BE2C (cell line): ENCODE results near the gene HS3ST3B1.

Source experiments
- DNase-seq: peaks from one replicate; pipeline ENCODE4 v3.0.0-alpha.2; 2020
- H3K27me3 ChIP-seq: fragments of 250-450 bp; sonication (Bioruptor Pico); 2 replicates; pipeline ENCODE4 v1.5.1; 2020; ENCODE audit warnings: mild to moderate bottlenecking
- H3K36me3 ChIP-seq: fragments of 250-450 bp; sonication (Bioruptor Pico); 2 replicates; pipeline ENCODE4 v1.5.1; 2020; ENCODE audit warnings: mild to moderate bottlenecking
- H3K4me1 ChIP-seq: fragments of 250-450 bp; sonication (Bioruptor Pico); 2 replicates; pipeline ENCODE4 v1.5.1; 2020
- H3K4me3 ChIP-seq: 2 replicates; pipeline ENCODE4 v1.5.1; 2011; ENCODE audit warnings: low read depth, low read length
- H3K9me3 ChIP-seq: fragments of 250-450 bp; sonication (Bioruptor Pico); 2 replicates; pipeline ENCODE4 v1.5.1; 2020
- TF ChIP-seq, protein P1 (sequence below): IDR thresholded peaks from 2 replicates; pipeline ENCODE4 v1.5.1; 2012; ENCODE audit warnings: mild to moderate bottlenecking, low read depth, low read length

The HS3ST3B1 gene

GRCh38 chr17:14310605-14311004 lies 9.7 kb downstream of the HS3ST3B1 start:
- Histone ChIP-seq H3K4me3 (no peak overlapping the region), H3K9me3 (no peaks in the 10 kb centered on the region), H3K27me3 (no peaks in the 10 kb centered on the region; the same call in 1 of the 2 replicates), H3K36me3 (no peaks in the 10 kb centered on the region), H3K4me1 (no peaks in the 10 kb centered on the region)
- TF ChIP-seq, protein P1, sequence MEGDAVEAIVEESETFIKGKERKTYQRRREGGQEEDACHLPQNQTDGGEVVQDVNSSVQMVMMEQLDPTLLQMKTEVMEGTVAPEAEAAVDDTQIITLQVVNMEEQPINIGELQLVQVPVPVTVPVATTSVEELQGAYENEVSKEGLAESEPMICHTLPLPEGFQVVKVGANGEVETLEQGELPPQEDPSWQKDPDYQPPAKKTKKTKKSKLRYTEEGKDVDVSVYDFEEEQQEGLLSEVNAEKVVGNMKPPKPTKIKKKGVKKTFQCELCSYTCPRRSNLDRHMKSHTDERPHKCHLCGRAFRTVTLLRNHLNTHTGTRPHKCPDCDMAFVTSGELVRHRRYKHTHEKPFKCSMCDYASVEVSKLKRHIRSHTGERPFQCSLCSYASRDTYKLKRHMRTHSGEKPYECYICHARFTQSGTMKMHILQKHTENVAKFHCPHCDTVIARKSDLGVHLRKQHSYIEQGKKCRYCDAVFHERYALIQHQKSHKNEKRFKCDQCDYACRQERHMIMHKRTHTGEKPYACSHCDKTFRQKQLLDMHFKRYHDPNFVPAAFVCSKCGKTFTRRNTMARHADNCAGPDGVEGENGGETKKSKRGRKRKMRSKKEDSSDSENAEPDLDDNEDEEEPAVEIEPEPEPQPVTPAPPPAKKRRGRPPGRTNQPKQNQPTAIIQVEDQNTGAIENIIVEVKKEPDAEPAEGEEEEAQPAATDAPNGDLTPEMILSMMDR, result no peak
- no peak for DNase-seq

DNA sequence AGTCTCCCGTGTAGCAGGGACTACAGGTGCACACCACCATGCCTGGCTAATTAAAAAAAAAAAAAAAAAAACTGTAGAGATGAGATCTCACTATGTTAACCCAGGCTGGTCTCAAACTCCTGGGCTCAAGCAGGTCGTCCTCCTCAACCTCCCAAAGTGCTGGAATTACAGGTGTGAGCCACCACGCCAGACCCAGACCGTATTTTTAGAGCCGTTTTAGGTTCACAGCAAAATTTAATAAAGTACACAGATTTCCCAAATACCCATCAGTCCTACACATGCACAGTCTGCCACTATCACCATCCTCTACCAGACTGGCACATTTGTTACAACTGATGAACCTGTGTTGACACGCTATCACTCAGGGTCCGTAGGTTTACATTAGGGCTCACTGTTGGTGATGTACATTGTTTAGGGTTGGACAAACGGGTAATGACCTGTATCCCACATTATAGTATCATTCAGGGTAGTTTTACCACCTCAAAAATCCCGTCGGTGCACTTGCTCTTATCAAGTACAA lies 10.4 kb downstream of the HS3ST3B1 start:
- no peak overlapping the region for H3K4me3 ChIP-seq
- H3K4me1 ChIP-seq, result no peaks in the 10 kb centered on the region
- no peaks in the 10 kb centered on the region for H3K36me3 ChIP-seq
- H3K9me3 ChIP-seq, result no peaks in the 10 kb centered on the region
- no peaks in the 10 kb centered on the region for H3K27me3 ChIP-seq
- no peak for DNase-seq
- TF ChIP-seq, protein P1, result no peak

DNA sequence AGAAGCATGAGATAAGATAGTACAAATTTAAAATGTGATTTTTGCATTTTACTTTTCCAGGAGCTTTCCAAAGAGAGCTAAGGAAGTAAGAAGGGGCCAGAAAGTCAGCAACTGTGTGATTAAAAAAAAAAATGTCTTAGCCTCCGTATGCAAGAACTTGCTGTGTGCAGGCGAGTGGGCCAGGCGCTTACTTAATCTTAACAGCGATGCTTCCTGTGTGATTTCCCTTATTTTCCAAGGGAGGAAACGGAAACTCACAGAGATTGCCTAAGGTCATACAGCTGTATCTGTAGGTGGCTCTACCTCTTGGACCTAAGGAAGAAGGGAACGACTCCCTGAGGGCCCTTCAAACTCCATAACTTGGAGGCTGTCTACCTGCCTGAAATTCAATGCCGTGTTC lies 11.1 kb downstream of the HS3ST3B1 start:
- no peak overlapping the region for H3K4me3 ChIP-seq
- no peaks in the 10 kb centered on the region for H3K36me3 ChIP-seq
- H3K27me3 ChIP-seq, result no peaks in the 10 kb centered on the region
- no peak for DNase-seq
- H3K9me3 ChIP-seq, result no peaks in the 10 kb centered on the region
- TF ChIP-seq, protein P1, result no peak
- no peaks in the 10 kb centered on the region for H3K4me1 ChIP-seq

GRCh38 chr17:14312522-14312921 lies 11.6 kb downstream of the HS3ST3B1 start:
- Histone ChIP-seq H3K36me3 (no peaks in the 10 kb centered on the region), H3K4me1 (no peaks in the 10 kb centered on the region), H3K4me3 (no peak overlapping the region), H3K27me3 (no peaks in the 10 kb centered on the region), H3K9me3 (no peaks in the 10 kb centered on the region)
- DNase-seq, result no peak
- TF ChIP-seq, protein P1, result no peak

DNA sequence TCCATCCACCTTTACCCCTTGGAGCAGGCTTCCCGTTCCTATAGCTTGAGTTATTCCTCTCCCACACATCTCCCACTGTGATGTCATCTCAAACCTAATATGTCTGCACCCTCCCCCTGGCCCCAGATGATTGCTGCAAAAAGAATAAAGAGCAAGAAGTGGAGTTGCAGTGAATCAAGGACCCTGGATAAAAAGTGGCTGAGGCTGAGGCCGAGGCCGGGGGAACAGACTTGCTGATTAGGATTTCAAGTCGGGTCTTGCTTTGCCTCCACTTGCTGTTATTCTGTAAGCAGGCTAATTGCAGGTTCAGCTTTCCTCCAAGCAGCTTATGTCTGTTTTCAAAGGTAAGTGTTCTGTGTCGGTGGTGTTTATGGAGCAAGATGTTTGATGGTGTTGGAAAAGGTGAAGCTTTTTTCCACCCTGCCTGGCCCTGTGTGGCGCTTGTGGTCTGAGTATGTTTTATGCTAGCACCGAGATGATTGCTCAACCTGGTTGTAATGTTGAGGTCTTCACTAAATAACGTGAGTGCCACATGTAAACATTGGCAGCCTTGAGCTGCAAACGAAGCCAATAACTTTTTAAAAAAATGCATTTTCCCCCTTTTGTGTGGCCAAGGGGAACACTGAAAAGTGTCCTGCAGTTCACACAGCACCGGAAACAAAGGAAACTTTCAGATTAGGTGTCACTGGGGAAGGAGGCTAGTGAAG lies 15.4 kb downstream of the HS3ST3B1 start:
- TF ChIP-seq, protein P1, result no peak
- Histone ChIP-seq H3K36me3 (no peaks in the 10 kb centered on the region), H3K4me3 (no peak overlapping the region), H3K27me3 (no peaks in the 10 kb centered on the region), H3K9me3 (no peaks in the 10 kb centered on the region), H3K4me1 (no peaks in the 10 kb centered on the region)
- DNase-seq, result no peak

DNA sequence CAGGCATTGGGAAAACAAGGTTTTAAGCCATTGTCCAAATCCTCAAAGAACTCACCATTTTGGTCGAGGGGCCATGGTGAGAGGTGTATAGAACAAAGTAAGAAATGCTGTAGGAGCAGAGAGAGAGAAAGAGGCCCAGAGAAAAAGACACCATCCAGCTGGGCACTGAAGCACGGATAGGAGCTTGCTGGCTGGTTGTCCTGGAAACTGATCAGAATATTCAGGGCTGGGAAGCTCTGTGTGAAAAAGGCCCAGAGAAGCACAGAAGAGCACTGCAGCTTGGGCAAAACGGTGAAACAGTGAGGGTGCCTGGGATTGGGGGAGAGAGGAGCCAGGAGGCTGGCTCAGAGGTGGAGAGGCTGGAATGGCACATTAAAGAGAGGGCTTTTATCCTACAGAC lies 16.5 kb downstream of the HS3ST3B1 start:
- Histone ChIP-seq H3K4me1 (no peaks in the 10 kb centered on the region), H3K36me3 (no peaks in the 10 kb centered on the region), H3K27me3 (no peaks in the 10 kb centered on the region), H3K4me3 (no peak overlapping the region), H3K9me3 (no peaks in the 10 kb centered on the region)
- DNase-seq, result no peak
- TF ChIP-seq, protein P1, result no peak
